ENCODE measurements around the gene WDFY4.

WDFY4 gene

GRCh38 chr10:48796713-48797245 lies 112.1 kb downstream of the WDFY4 start:
- peak; percentile 13 for FAIRE-seq
- DNase-seq (ENCODE audit: insufficient read length, low spot score) = no peak
- TF ChIP-seq POLR2AphosphoS5 (IDR thresholded peaks at IDR 0.05; ENCODE audit: low read depth, low read length) (no peak), POU2F2 (IDR thresholded peaks at IDR 0.05; ENCODE audit: low read depth, low read length) (no peak), TAF1 (IDR thresholded peaks at IDR 0.05; ENCODE audit: low read depth, low read length) (no peak), PAX5 (IDR thresholded peaks at IDR 0.05; ENCODE audit: insufficient read depth, low read length, severe bottlenecking) (no peak), POLR2A (IDR thresholded peaks at IDR 0.05; ENCODE audit: low read depth, low read length) (no peak), SPI1 (IDR thresholded peaks at IDR 0.05; ENCODE audit: low read depth, low read length) (no peak)

DNA sequence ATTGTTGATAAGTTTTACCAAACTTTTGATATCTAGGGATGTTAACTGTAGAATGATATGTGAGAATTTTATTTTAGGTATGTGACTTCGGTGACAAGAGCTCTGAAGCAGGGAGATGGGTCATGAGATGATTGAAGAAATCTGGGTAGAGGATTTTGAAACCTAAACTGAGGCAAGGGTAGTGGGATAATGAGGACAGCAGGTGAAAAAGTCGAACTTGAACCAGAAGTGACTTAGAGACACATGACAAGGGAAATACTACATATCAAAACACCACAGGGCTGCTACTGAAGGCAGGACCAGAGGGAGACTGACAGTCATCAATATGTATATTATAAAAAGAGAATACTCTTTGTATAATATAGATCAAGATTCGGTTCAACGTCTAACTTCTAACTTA lies 113.2 kb downstream of the WDFY4 start:
- FAIRE-seq = no peak
- TF ChIP-seq POU2F2 (IDR thresholded peaks at IDR 0.05; ENCODE audit: low read depth, low read length) (no peak), POLR2A (IDR thresholded peaks at IDR 0.05; ENCODE audit: low read depth, low read length) (no peak), TAF1 (IDR thresholded peaks at IDR 0.05; ENCODE audit: low read depth, low read length) (no peak), SPI1 (IDR thresholded peaks at IDR 0.05; ENCODE audit: low read depth, low read length) (no peak), POLR2AphosphoS5 (IDR thresholded peaks at IDR 0.05; ENCODE audit: low read depth, low read length) (no peak), PAX5 (IDR thresholded peaks at IDR 0.05; ENCODE audit: insufficient read depth, low read length, severe bottlenecking) (no peak)

DNA sequence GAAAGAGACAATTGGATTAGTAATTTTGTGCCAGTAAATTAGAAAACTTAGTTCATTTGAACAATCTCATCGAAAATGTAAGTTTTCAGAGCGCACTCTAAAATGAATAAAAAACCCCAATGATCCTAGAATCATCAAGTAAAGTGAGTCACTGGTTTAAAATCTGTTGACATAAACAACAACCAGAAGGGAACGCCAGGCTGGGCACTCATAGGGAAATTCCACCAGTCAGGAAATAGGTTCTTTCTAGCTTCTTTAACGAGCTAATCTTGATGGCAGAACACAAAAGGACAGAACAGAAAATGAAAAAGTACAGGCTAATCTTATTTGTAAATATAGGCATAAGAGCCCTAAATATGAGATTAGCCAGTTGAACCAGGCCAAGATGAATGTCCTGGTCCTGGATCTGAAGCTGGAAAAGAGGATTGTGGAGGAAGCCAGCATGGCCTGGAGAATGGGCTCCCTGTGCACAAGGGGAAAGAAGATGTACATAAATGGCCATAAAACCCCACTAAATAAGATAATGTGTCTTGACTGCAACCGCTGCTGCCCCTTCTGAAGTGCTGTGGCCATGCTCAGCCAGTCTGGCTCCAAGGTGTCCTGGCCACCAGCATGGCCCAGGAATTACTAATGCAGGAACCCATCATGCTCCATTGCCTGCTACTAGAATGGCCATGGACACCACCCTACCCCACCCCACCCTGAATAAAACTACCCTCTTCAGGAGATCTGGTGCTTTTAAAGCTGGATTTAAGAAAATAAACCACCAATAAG lies 114.0 kb downstream of the WDFY4 start:
- DNase-seq (ENCODE audit: insufficient read length, low spot score) (no peak), FAIRE-seq (no peak)
- TF ChIP-seq POU2F2 (IDR thresholded peaks at IDR 0.05; ENCODE audit: low read depth, low read length) (no peak), SPI1 (IDR thresholded peaks at IDR 0.05; ENCODE audit: low read depth, low read length) (no peak), POLR2A (IDR thresholded peaks at IDR 0.05; ENCODE audit: low read depth, low read length) (no peak), PAX5 (IDR thresholded peaks at IDR 0.05; ENCODE audit: insufficient read depth, low read length, severe bottlenecking) (no peak), TAF1 (IDR thresholded peaks at IDR 0.05; ENCODE audit: low read depth, low read length) (no peak), POLR2AphosphoS5 (IDR thresholded peaks at IDR 0.05; ENCODE audit: low read depth, low read length) (no peak)

More for the DNA sequence above, 113.2 kb downstream of the WDFY4 start:
- no peak for DNase-seq (ENCODE audit: insufficient read length, low spot score)

- FAIRE-seq (no peak), DNase-seq (ENCODE audit: insufficient read length, low spot score) (no peak)
- no peak for TF ChIP-seq SPI1 (IDR thresholded peaks at IDR 0.05; ENCODE audit: low read depth, low read length)
- no peak for TF ChIP-seq POLR2AphosphoS5 (IDR thresholded peaks at IDR 0.05; ENCODE audit: low read depth, low read length)
- TF ChIP-seq TAF1 (IDR thresholded peaks at IDR 0.05; ENCODE audit: low read depth, low read length) = no peak
- no peak for TF ChIP-seq POLR2A (IDR thresholded peaks at IDR 0.05; ENCODE audit: low read depth, low read length)
- TF ChIP-seq PAX5 (IDR thresholded peaks at IDR 0.05; ENCODE audit: insufficient read depth, low read length, severe bottlenecking) = no peak
- no peak for TF ChIP-seq POU2F2 (IDR thresholded peaks at IDR 0.05; ENCODE audit: low read depth, low read length)
Observed at GRCh38 chr10:48799341-48800006, 114.8 kb downstream of the WDFY4 start.

DNA sequence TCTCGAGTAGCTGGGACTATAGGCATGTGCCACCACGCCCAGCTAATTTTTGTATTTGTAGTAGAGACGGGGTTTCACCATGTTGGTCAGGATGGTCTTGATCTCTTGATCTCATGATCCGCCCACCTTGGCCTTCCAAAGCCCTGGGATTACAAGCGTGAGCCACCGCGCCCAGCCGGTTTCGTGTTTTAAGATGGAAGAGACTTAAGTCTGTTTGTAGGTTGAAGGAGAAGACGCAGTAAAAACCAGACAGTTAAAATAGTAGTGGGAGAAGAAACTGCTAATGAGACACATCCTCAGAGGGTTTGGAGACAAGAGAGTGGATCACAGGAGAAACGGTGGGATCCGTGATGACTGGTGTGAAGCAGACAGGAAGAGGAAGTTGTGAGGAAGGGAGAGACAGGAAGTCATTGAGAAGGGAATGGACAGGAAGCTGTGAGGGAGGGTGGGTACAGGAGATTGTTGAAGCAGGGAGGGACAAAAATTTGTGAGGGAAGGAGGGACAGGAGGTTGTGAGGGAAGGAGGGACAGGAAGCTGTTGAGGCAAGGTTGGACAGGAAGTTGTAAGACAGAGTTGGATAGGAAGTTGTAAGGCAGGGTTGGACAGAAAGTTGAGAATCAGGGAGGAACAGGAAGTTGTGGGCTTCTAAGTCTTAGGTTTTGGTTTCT lies 115.5 kb downstream of the WDFY4 start:
- peak; percentile 31 for DNase-seq (ENCODE audit: insufficient read length, low spot score)
- TF ChIP-seq POLR2AphosphoS5 (IDR thresholded peaks at IDR 0.05; ENCODE audit: low read depth, low read length) (no peak), SPI1 (IDR thresholded peaks at IDR 0.05; ENCODE audit: low read depth, low read length) (peak; percentile 49), POU2F2 (IDR thresholded peaks at IDR 0.05; ENCODE audit: low read depth, low read length) (no peak), TAF1 (IDR thresholded peaks at IDR 0.05; ENCODE audit: low read depth, low read length) (no peak), PAX5 (IDR thresholded peaks at IDR 0.05; ENCODE audit: insufficient read depth, low read length, severe bottlenecking) (no peak)
- peak; percentile 94 for FAIRE-seq

DNA sequence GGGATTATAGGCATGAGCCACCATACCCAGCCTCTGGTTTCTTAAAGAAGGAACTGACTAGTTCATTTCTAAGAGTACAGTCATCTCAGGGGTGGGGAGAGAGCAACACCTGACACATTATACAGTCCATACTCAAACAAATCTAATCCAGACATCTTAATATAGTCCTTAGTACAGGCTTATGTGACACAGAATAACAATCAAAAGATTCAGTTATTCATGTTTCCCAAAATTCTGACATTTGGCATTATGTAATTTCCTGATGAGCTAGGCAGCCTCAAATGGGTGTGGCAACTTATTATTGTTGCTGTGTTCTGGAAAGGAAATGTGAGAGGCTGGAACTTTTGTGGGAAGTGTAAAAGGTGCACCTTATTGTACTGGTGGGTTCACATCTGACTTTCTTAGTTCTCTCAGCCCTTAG lies 116.3 kb downstream of the WDFY4 start:
- no peak for TF ChIP-seq POU2F2 (IDR thresholded peaks at IDR 0.05; ENCODE audit: low read depth, low read length)
- TF ChIP-seq TAF1 (IDR thresholded peaks at IDR 0.05; ENCODE audit: low read depth, low read length) = no peak
- no peak for TF ChIP-seq POLR2A (IDR thresholded peaks at IDR 0.05; ENCODE audit: low read depth, low read length)
- no peak for TF ChIP-seq PAX5 (IDR thresholded peaks at IDR 0.05; ENCODE audit: insufficient read depth, low read length, severe bottlenecking)
- no peak for TF ChIP-seq POLR2AphosphoS5 (IDR thresholded peaks at IDR 0.05; ENCODE audit: low read depth, low read length)
- no peak for TF ChIP-seq SPI1 (IDR thresholded peaks at IDR 0.05; ENCODE audit: low read depth, low read length)
- FAIRE-seq (peak; percentile 31), DNase-seq (ENCODE audit: insufficient read length, low spot score) (no peak)

DNA sequence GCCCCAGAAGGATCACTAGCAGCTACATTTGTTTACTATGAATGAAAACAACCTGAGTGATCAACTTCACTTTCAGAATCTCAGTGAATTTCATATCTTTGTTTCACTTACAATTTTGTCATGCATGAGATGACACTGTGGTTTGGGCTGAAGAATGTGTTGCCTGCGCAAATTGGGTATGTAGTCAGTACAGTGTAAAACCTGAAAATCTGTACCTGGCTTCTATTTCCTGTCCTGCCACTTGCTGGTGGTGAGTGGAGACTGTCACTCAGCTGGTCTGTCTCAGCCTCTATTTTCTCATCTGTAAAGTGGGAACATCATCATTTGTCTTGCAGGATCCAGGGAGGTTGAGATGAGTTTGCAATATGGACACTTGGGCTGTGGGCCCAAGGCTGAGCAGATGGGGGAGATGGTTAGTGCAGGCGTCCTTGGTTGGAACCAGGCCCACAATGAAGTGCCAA lies 118.0 kb downstream of the WDFY4 start:
- DNase-seq (ENCODE audit: insufficient read length, low spot score) = peak; percentile 55
- TF ChIP-seq PAX5 (IDR thresholded peaks at IDR 0.05; ENCODE audit: insufficient read depth, low read length, severe bottlenecking) (peak; percentile 88), TAF1 (IDR thresholded peaks at IDR 0.05; ENCODE audit: low read depth, low read length) (no peak), SPI1 (IDR thresholded peaks at IDR 0.05; ENCODE audit: low read depth, low read length) (no peak)
- peak; percentile 96 for FAIRE-seq

DNA sequence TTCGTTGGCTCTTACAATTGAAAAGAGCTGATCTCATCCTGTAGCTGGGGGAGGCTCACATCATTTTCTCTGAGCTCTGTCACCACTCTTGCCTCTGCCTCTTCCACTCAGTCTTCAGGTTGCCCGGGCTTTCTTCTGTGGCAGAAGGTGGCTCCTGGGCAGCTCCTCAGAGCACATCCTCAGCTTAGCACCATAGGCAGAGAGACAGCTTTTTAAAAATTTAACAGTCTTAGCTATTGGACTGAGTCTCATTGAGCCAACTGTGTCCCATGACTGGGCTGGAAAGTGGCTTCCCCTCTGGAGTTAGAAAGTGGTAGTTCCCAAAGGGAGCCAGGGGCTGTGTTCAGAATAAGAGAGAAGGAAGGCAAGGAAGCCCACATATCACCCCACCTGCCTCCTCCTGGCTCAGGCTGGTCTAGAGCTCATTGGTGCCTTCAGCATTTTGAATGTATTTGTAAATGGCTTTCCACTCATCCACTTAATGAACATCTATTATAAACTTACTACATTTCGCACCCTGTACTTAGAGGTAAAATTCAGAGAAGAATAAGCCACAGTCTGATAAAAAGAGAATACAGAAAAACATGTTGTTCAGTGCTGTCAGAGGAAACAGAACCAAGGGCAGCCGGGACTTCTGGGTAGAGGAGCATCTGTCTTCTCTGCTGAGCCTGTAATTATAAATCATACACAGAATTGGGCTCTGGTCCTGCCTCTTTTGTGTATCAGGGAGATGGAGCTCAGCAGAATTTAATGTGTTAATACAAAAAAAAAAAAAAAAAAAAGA lies 119.3 kb downstream of the WDFY4 start:
- FAIRE-seq = no peak

More for the DNA sequence above, 119.3 kb downstream of the WDFY4 start:
- TF ChIP-seq POU2F2 (IDR thresholded peaks at IDR 0.05; ENCODE audit: low read depth, low read length) (no peak), POLR2A (IDR thresholded peaks at IDR 0.05; ENCODE audit: low read depth, low read length) (no peak), SPI1 (IDR thresholded peaks at IDR 0.05; ENCODE audit: low read depth, low read length) (no peak), TAF1 (IDR thresholded peaks at IDR 0.05; ENCODE audit: low read depth, low read length) (no peak), PAX5 (IDR thresholded peaks at IDR 0.05; ENCODE audit: insufficient read depth, low read length, severe bottlenecking) (no peak), POLR2AphosphoS5 (IDR thresholded peaks at IDR 0.05; ENCODE audit: low read depth, low read length) (no peak)
- DNase-seq (ENCODE audit: insufficient read length, low spot score) = no peak

All from GM12891 (cell line).